Measurements from ENCODE around the gene IP6K1.

DNA sequence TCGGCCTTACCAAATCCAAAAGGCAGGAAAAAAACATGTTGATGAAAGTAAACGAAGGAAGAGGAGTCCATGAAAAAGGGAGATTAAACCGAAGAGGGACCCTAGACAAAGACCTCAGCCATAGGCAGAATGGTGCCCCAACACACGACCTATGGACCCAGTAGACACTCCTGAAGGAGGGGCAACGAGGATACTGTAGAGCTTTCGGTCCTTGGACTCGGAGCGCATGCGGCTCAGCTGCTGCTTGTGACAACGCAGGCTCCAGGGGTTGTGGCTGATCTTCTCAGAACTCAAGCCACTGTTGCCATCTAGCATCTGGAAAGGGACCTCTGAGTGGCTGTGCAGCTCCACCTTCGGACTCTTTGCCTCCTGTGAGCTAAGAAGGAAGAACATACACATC lies 53.7 kb downstream of the IP6K1 start:
- TF ChIP-seq POLR2AphosphoS5 (IDR thresholded peaks at IDR 0.05) = no peak
- TF ChIP-seq, protein P1, sequence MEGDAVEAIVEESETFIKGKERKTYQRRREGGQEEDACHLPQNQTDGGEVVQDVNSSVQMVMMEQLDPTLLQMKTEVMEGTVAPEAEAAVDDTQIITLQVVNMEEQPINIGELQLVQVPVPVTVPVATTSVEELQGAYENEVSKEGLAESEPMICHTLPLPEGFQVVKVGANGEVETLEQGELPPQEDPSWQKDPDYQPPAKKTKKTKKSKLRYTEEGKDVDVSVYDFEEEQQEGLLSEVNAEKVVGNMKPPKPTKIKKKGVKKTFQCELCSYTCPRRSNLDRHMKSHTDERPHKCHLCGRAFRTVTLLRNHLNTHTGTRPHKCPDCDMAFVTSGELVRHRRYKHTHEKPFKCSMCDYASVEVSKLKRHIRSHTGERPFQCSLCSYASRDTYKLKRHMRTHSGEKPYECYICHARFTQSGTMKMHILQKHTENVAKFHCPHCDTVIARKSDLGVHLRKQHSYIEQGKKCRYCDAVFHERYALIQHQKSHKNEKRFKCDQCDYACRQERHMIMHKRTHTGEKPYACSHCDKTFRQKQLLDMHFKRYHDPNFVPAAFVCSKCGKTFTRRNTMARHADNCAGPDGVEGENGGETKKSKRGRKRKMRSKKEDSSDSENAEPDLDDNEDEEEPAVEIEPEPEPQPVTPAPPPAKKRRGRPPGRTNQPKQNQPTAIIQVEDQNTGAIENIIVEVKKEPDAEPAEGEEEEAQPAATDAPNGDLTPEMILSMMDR (IDR thresholded peaks at IDR 0.05) = no peak

All from breast epithelium (tissue), 3 donors.